T-helper 17 cell (primary cell): ENCODE measurements around the gene CRBN. TPM values are rescaled to one million over a fixed set of nuclear protein-coding genes. Genes with fewer than 3 reads are reported as not detected.

Experiments used
- ATAC-seq: fragments of 150-1000 bp; cut with Tn5 transposase; 2 replicates; pipeline ENCODE4 v1.10.0; 2021; ENCODE audit warnings: mild to moderate bottlenecking, moderate library complexity
- DNase-seq, 3 donors: peaks; one replicate each; pipeline versions ENCODE4 v3.0.0 to v3.0.0-alpha.2; 2020 to 2021
- H3K9me3 ChIP-seq: one replicate; pipeline ENCODE4 v1.7.0; 2013; ENCODE audit warnings: low read length, mild to moderate bottlenecking; ENCODE audit not compliant: control insufficient read depth, poor library complexity, severe bottlenecking
- H3K27ac Mint-ChIP-seq: one replicate; pipeline ENCODE4 v1.8.0; 2022; ENCODE audit warnings: mild to moderate bottlenecking, moderate library complexity, mixed read lengths
- H3K27me3 Mint-ChIP-seq: one replicate; pipeline ENCODE4 v1.8.0; 2022; ENCODE audit warnings: mixed read lengths
- H3K36me3 Mint-ChIP-seq: one replicate; pipeline ENCODE4 v1.8.0; 2022; ENCODE audit warnings: low read depth, mixed read lengths
- H3K4me1 Mint-ChIP-seq: one replicate; pipeline ENCODE4 v1.8.0; 2022; ENCODE audit warnings: mild to moderate bottlenecking, mixed read lengths
- H3K4me3 Mint-ChIP-seq: one replicate; pipeline ENCODE4 v1.8.0; 2022; ENCODE audit warnings: mild to moderate bottlenecking, moderate library complexity, mixed read lengths
- total RNA-seq, 4 donors: library from RNA in 2 of 4; stranded (reverse) in 2 of 4; gene quantifications; one replicate each; pipeline ENCODE4 v1.2.3 and lab custom pipeline; 2022 to 2026

CRBN gene
- total RNA-seq, 2 donors from 2014 or later, result 129 to 139 TPM

GRCh38 chr3:3191675-3192285 lies 12.3 kb upstream of the CRBN start:
- H3K9me3 ChIP-seq, result no peaks in the 10 kb centered on the region
- peaks cover 43% of the 10 kb centered on the region for H3K4me1 Mint-ChIP-seq
- H3K27ac Mint-ChIP-seq, result peak overlapping the region; percentile 87
- no peaks in the 10 kb centered on the region for H3K36me3 Mint-ChIP-seq
- DNase-seq (no peak), ATAC-seq (peak; percentile 91)
- H3K27me3 Mint-ChIP-seq, result no peaks in the 10 kb centered on the region
- H3K4me3 Mint-ChIP-seq, result peak overlapping the region; percentile 74

- Mint-ChIP-seq H3K36me3 (no peaks in the 10 kb centered on the region), H3K27ac (peak overlapping the region; percentile 68), H3K4me1 (peaks cover 37% of the 10 kb centered on the region), H3K4me3 (no peak overlapping the region), H3K27me3 (no peaks in the 10 kb centered on the region)
- peaks cover 2% of the 10 kb centered on the region for H3K9me3 ChIP-seq
- DNase-seq (no peak), ATAC-seq (no peak)
Measured at GRCh38 chr3:3189961-3190360, 10.5 kb upstream of the CRBN start.

- peaks cover 2% of the 10 kb centered on the region for H3K9me3 ChIP-seq
- DNase-seq (no peak), ATAC-seq (no peak)
- no peak overlapping the region for H3K4me3 Mint-ChIP-seq
- H3K27ac Mint-ChIP-seq, result peak overlapping the region; percentile 68
- H3K4me1 Mint-ChIP-seq, result peaks cover 36% of the 10 kb centered on the region
- no peaks in the 10 kb centered on the region for H3K27me3 Mint-ChIP-seq
- no peaks in the 10 kb centered on the region for H3K36me3 Mint-ChIP-seq
Measured at GRCh38 chr3:3189102-3189727, 9.7 kb upstream of the CRBN start.

- H3K36me3 Mint-ChIP-seq, result peaks cover 3% of the 10 kb centered on the region
- ATAC-seq, result no peak
- H3K4me3 Mint-ChIP-seq, result no peak overlapping the region
- H3K27ac Mint-ChIP-seq, result no peak overlapping the region
- DNase-seq, result no peak
- H3K27me3 Mint-ChIP-seq, result no peaks in the 10 kb centered on the region
- peaks cover 2% of the 10 kb centered on the region for H3K9me3 ChIP-seq
- peaks cover 11% of the 10 kb centered on the region for H3K4me1 Mint-ChIP-seq
Measured at GRCh38 chr3:3184876-3185275, 5.4 kb upstream of the CRBN start.

- DNase-seq, result no peak
- Mint-ChIP-seq H3K27me3 (no peaks in the 10 kb centered on the region), H3K27ac (peak overlapping the region; percentile 96), H3K36me3 (peaks cover 6% of the 10 kb centered on the region), H3K4me3 (no peak overlapping the region), H3K4me1 (peaks cover 33% of the 10 kb centered on the region)
- no peaks in the 10 kb centered on the region for H3K9me3 ChIP-seq
- ATAC-seq, result no peak
Measured at GRCh38 chr3:3180456-3180855, 965 bp upstream of the CRBN start.

- no peaks in the 10 kb centered on the region for H3K9me3 ChIP-seq
- Mint-ChIP-seq H3K27me3 (no peaks in the 10 kb centered on the region), H3K4me3 (peak overlapping the region; percentile 94), H3K4me1 (peaks cover 40% of the 10 kb centered on the region), H3K36me3 (peaks cover 8% of the 10 kb centered on the region), H3K27ac (peak overlapping the region; percentile 96)
- DNase-seq, result no peak
- peak; percentile 7 for ATAC-seq
Measured at GRCh38 chr3:3178498-3179328, 778 bp downstream of the CRBN start.

- no peaks in the 10 kb centered on the region for H3K9me3 ChIP-seq
- peak overlapping the region; percentile 96 for H3K27ac Mint-ChIP-seq
- DNase-seq, result no peak
- H3K27me3 Mint-ChIP-seq, result no peaks in the 10 kb centered on the region
- H3K4me1 Mint-ChIP-seq, result peaks cover 46% of the 10 kb centered on the region
- peaks cover 8% of the 10 kb centered on the region for H3K36me3 Mint-ChIP-seq
- H3K4me3 Mint-ChIP-seq, result peak overlapping the region; percentile 94
- ATAC-seq, result no peak
Measured at GRCh38 chr3:3177861-3178497, 1.5 kb downstream of the CRBN start.

- no peaks in the 10 kb centered on the region for H3K27me3 Mint-ChIP-seq
- H3K27ac Mint-ChIP-seq, result peak overlapping the region; percentile 96
- H3K36me3 Mint-ChIP-seq, result peaks cover 2% of the 10 kb centered on the region
- ATAC-seq, result no peak
- DNase-seq, result no peak
- peak overlapping the region; percentile 74 for H3K4me3 Mint-ChIP-seq
- peaks cover 37% of the 10 kb centered on the region for H3K4me1 Mint-ChIP-seq
- no peaks in the 10 kb centered on the region for H3K9me3 ChIP-seq
Measured at GRCh38 chr3:3172627-3173026, 6.9 kb downstream of the CRBN start.

GRCh38 chr3:3170998-3171397 lies 8.5 kb downstream of the CRBN start:
- peaks cover 4% of the 10 kb centered on the region for H3K36me3 Mint-ChIP-seq
- peak overlapping the region; percentile 49 for H3K4me3 Mint-ChIP-seq
- H3K27ac Mint-ChIP-seq, result peak overlapping the region; percentile 96
- no peaks in the 10 kb centered on the region for H3K27me3 Mint-ChIP-seq
- DNase-seq, result no peak
- ATAC-seq, result peak; percentile 61
- no peaks in the 10 kb centered on the region for H3K9me3 ChIP-seq
- H3K4me1 Mint-ChIP-seq, result peaks cover 35% of the 10 kb centered on the region

- H3K9me3 ChIP-seq, result no peaks in the 10 kb centered on the region
- H3K27me3 Mint-ChIP-seq, result no peaks in the 10 kb centered on the region
- peaks cover 36% of the 10 kb centered on the region for H3K4me1 Mint-ChIP-seq
- peaks cover 10% of the 10 kb centered on the region for H3K36me3 Mint-ChIP-seq
- ATAC-seq (no peak), DNase-seq (no peak)
- peak overlapping the region; percentile 87 for H3K27ac Mint-ChIP-seq
- H3K4me3 Mint-ChIP-seq, result no peak overlapping the region
Measured at GRCh38 chr3:3165650-3166049, 13.8 kb downstream of the CRBN start.

GRCh38 chr3:3165241-3165640 lies 14.2 kb downstream of the CRBN start:
- H3K4me1 Mint-ChIP-seq, result peaks cover 37% of the 10 kb centered on the region
- H3K27me3 Mint-ChIP-seq, result no peaks in the 10 kb centered on the region
- no peak overlapping the region for H3K4me3 Mint-ChIP-seq
- no peaks in the 10 kb centered on the region for H3K9me3 ChIP-seq
- H3K36me3 Mint-ChIP-seq, result peaks cover 10% of the 10 kb centered on the region
- peak overlapping the region; percentile 87 for H3K27ac Mint-ChIP-seq
- DNase-seq (no peak), ATAC-seq (no peak)

GRCh38 chr3:3160826-3161225 lies 18.7 kb downstream of the CRBN start:
- peak overlapping the region; percentile 87 for H3K27ac Mint-ChIP-seq

GRCh38 chr3:3157484-3157883 lies 22.0 kb downstream of the CRBN start:
- Mint-ChIP-seq H3K36me3 (peaks cover 14% of the 10 kb centered on the region), H3K4me3 (no peak overlapping the region), H3K27ac (peak overlapping the region; percentile 73), H3K4me1 (peaks cover 32% of the 10 kb centered on the region), H3K27me3 (no peaks in the 10 kb centered on the region)
- H3K9me3 ChIP-seq, result no peaks in the 10 kb centered on the region
- ATAC-seq (no peak), DNase-seq (no peak)

More at GRCh38 chr3:3160826-3161225, 18.7 kb downstream of the CRBN start:
- Mint-ChIP-seq H3K36me3 (peaks cover 8% of the 10 kb centered on the region), H3K4me1 (peaks cover 40% of the 10 kb centered on the region), H3K27me3 (no peaks in the 10 kb centered on the region), H3K4me3 (no peak overlapping the region)
- no peaks in the 10 kb centered on the region for H3K9me3 ChIP-seq
- DNase-seq (no peak), ATAC-seq (no peak)
